Stomach smooth muscle (tissue), 2 donors: ENCODE results near the gene CLTA.

Experiments used
- H3K27ac ChIP-seq: one replicate; pipeline ENCODE4 v1.7.0; 2013; ENCODE audit warnings: mild to moderate bottlenecking, low read length, inconsistent platforms
- H3K27me3 ChIP-seq, 2 donors: one replicate each; pipeline ENCODE4 v1.7.0; 2013; ENCODE audit warnings: low read length in 2 of 2; ENCODE audit not compliant: insufficient read depth in 2 of 2, control insufficient read depth in 1 of 2
- H3K36me3 ChIP-seq, 2 donors: one replicate each; pipeline ENCODE4 v1.7.0; 2013; ENCODE audit warnings: low read length in 2 of 2; ENCODE audit not compliant: control insufficient read depth in 2 of 2, insufficient read depth in 2 of 2
- H3K4me1 ChIP-seq: one replicate; pipeline ENCODE4 v1.7.0; 2013; ENCODE audit warnings: low read length; ENCODE audit not compliant: control insufficient read depth, insufficient read depth
- H3K4me3 ChIP-seq, 2 donors: one replicate each; pipeline ENCODE4 v1.7.0; 2013; ENCODE audit warnings: low read length in 2 of 2
- H3K9ac ChIP-seq, 2 donors: one replicate each; pipeline ENCODE4 v1.7.0; 2013; ENCODE audit warnings: low read length in 2 of 2, mild to moderate bottlenecking in 1 of 2
- H3K9me3 ChIP-seq, 2 donors: one replicate each; pipeline ENCODE4 v1.7.0; 2013; ENCODE audit warnings: low read length in 2 of 2; ENCODE audit not compliant: control insufficient read depth in 2 of 2
- donor health status: healthy.
- donor health status: Pancreatic carcinoma.

Gene CLTA

GRCh38 chr9:36187414-36187813, 3.3 kb upstream of the CLTA start:
- Histone ChIP-seq H3K27ac (no peak overlapping the region), H3K4me1 (peaks cover 9% of the 10 kb centered on the region), H3K9ac (no peak overlapping the region)

GRCh38 chr9:36188212-36188611, 2.5 kb upstream of the CLTA start:
- Histone ChIP-seq H3K9me3 (no peaks in the 10 kb centered on the region), H3K9ac (no peak overlapping the region), H3K4me3 (no peak overlapping the region)

More at GRCh38 chr9:36187414-36187813, 3.3 kb upstream of the CLTA start:
- H3K9me3 ChIP-seq = no peaks in the 10 kb centered on the region
- no peaks in the 10 kb centered on the region for H3K27me3 ChIP-seq
- H3K4me3 ChIP-seq = no peak overlapping the region
- no peaks in the 10 kb centered on the region for H3K36me3 ChIP-seq

GRCh38 chr9:36189976-36190375, 745 bp upstream of the CLTA start:
- no peaks in the 10 kb centered on the region for H3K9me3 ChIP-seq
- peaks cover 21% of the 10 kb centered on the region for H3K4me1 ChIP-seq
- peak overlapping the region; percentile 88 for H3K27ac ChIP-seq
- peak overlapping the region; percentile 87 for H3K9ac ChIP-seq
- no peaks in the 10 kb centered on the region for H3K27me3 ChIP-seq
- H3K36me3 ChIP-seq = no peaks in the 10 kb centered on the region
- H3K4me3 ChIP-seq = peak overlapping the region; percentile 85 to 97

More at GRCh38 chr9:36188212-36188611, 2.5 kb upstream of the CLTA start:
- Histone ChIP-seq H3K4me1 (peaks cover 15% of the 10 kb centered on the region), H3K27me3 (no peaks in the 10 kb centered on the region), H3K27ac (no peak overlapping the region), H3K36me3 (no peaks in the 10 kb centered on the region)

GRCh38 chr9:36191290-36191645, 547 bp downstream of the CLTA start:
- Histone ChIP-seq H3K9ac (peak overlapping the region; percentile 87), H3K9me3 (no peaks in the 10 kb centered on the region), H3K27ac (peak overlapping the region; percentile 88), H3K4me3 (peak overlapping the region; percentile 85 to 97), H3K36me3 (no peaks in the 10 kb centered on the region), H3K4me1 (peaks cover 21% of the 10 kb centered on the region), H3K27me3 (no peaks in the 10 kb centered on the region)

- Histone ChIP-seq H3K27ac (no peak overlapping the region), H3K4me1 (peaks cover 21% of the 10 kb centered on the region), H3K9me3 (no peaks in the 10 kb centered on the region), H3K27me3 (no peaks in the 10 kb centered on the region), H3K36me3 (no peaks in the 10 kb centered on the region), H3K4me3 (peak overlapping the region; percentile 85 to 97), H3K9ac (peak overlapping the region; percentile 87)
These were observed 965 bp downstream of the CLTA start for GRCh38 chr9:36191686-36192085.

GRCh38 chr9:36192196-36192595, 1.5 kb downstream of the CLTA start:
- H3K4me3 ChIP-seq = peak overlapping the region; percentile 85 to 97
- no peaks in the 10 kb centered on the region for H3K9me3 ChIP-seq
- H3K36me3 ChIP-seq = peaks cover 0 to 2% of the 10 kb centered on the region in 2 donors
- no peaks in the 10 kb centered on the region for H3K27me3 ChIP-seq
- peaks cover 21% of the 10 kb centered on the region for H3K4me1 ChIP-seq
- peak overlapping the region; percentile 87 for H3K9ac ChIP-seq
- no peak overlapping the region for H3K27ac ChIP-seq

- Histone ChIP-seq H3K27me3 (no peaks in the 10 kb centered on the region), H3K36me3 (peaks cover 0 to 2% of the 10 kb centered on the region in 2 donors), H3K27ac (no peak overlapping the region), H3K4me3 (peak overlapping the region; percentile 85 to 97), H3K4me1 (peaks cover 21% of the 10 kb centered on the region), H3K9ac (peak overlapping the region; percentile 3 to 13), H3K9me3 (no peaks in the 10 kb centered on the region)
These were observed 2.3 kb downstream of the CLTA start for GRCh38 chr9:36193023-36193422.

- H3K36me3 ChIP-seq = peaks cover 4 to 7% of the 10 kb centered on the region in 2 donors
- H3K27ac ChIP-seq = no peak overlapping the region
- H3K4me3 ChIP-seq = no peak overlapping the region
- H3K27me3 ChIP-seq = no peaks in the 10 kb centered on the region
- no peak overlapping the region for H3K9ac ChIP-seq
- peaks cover 21% of the 10 kb centered on the region for H3K4me1 ChIP-seq
- no peaks in the 10 kb centered on the region for H3K9me3 ChIP-seq
These were observed 3.7 kb downstream of the CLTA start for GRCh38 chr9:36194326-36195000.

GRCh38 chr9:36204906-36205547, 14.3 kb downstream of the CLTA start:
- H3K4me3 ChIP-seq = no peak overlapping the region
- H3K9ac ChIP-seq = no peak overlapping the region
- H3K27ac ChIP-seq = no peak overlapping the region
- no peaks in the 10 kb centered on the region for H3K9me3 ChIP-seq
- H3K4me1 ChIP-seq = peaks cover 16% of the 10 kb centered on the region
- no peaks in the 10 kb centered on the region for H3K27me3 ChIP-seq
- peaks cover 60 to 64% of the 10 kb centered on the region in 2 donors for H3K36me3 ChIP-seq

GRCh38 chr9:36207016-36207415, 16.3 kb downstream of the CLTA start:
- Histone ChIP-seq H3K9me3 (no peaks in the 10 kb centered on the region), H3K27me3 (no peaks in the 10 kb centered on the region), H3K4me3 (no peak overlapping the region), H3K36me3 (peaks cover 67% of the 10 kb centered on the region in 2 donors), H3K4me1 (peaks cover 25% of the 10 kb centered on the region), H3K9ac (no peak overlapping the region), H3K27ac (no peak overlapping the region)

GRCh38 chr9:36207546-36208012, 16.9 kb downstream of the CLTA start:
- H3K4me1 ChIP-seq = peaks cover 25% of the 10 kb centered on the region
- H3K9ac ChIP-seq = no peak overlapping the region
- H3K4me3 ChIP-seq = no peak overlapping the region
- peaks cover 62 to 69% of the 10 kb centered on the region in 2 donors for H3K36me3 ChIP-seq
- peak overlapping the region; percentile 37 for H3K27ac ChIP-seq
- H3K9me3 ChIP-seq = no peaks in the 10 kb centered on the region
- H3K27me3 ChIP-seq = no peaks in the 10 kb centered on the region
